ENCODE results near the gene LECT2.

The LECT2 gene

DNA sequence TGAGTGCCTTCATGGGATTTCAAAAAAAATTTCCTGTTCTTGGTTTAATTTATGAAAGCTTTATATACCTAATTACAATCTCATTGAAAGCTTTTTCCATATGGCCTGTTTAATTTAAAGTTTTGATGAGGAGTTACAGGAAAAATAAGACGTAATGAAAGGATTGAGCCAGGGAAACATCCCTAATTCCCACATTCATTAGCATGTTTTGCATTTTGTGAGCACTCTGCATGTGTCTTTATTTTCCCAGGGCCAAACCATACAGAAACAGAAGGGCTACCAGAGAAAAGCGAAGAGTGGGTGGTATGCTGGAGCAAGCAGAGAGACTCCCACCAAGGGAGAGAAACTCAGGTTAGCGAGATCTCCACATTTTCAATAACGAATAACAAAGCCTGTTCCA, 20.3 kb upstream of the LECT2 start:
- TF ChIP-seq, protein P1, sequence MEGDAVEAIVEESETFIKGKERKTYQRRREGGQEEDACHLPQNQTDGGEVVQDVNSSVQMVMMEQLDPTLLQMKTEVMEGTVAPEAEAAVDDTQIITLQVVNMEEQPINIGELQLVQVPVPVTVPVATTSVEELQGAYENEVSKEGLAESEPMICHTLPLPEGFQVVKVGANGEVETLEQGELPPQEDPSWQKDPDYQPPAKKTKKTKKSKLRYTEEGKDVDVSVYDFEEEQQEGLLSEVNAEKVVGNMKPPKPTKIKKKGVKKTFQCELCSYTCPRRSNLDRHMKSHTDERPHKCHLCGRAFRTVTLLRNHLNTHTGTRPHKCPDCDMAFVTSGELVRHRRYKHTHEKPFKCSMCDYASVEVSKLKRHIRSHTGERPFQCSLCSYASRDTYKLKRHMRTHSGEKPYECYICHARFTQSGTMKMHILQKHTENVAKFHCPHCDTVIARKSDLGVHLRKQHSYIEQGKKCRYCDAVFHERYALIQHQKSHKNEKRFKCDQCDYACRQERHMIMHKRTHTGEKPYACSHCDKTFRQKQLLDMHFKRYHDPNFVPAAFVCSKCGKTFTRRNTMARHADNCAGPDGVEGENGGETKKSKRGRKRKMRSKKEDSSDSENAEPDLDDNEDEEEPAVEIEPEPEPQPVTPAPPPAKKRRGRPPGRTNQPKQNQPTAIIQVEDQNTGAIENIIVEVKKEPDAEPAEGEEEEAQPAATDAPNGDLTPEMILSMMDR (IDR thresholded peaks at IDR 0.05; ENCODE audit: low read depth, low read length, missing control alignments) = no peak

DNA sequence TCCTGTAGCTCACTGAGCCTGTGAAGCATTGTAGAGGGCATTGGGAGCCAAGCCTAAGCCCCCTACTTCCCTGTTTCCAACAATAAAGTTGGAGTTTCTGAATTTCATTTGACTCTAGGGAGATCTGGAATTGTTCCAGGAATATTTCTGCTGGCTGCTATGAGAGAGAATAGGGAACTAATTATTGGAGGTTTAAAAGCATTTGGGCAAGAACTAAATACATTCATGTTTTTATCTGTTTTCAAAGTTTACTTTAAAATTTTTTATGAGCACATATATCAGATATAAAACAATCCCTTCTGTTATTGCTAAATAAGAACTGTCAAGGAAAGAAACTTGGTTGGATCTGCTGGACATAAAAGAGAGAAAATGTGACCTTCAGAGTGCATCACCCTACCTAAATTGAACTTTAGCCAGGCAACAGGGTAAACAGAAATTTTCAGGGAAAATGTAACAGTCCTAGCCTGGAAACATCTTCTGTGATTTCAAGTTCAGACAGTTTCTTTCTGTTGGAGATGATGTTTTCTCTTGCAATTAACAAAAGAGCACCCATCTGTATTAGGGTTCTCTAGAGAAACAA, 19.3 kb upstream of the LECT2 start:
- TF ChIP-seq, protein P1 (IDR thresholded peaks at IDR 0.05; ENCODE audit: low read depth, low read length, missing control alignments) = no peak
- no peak for DNase-seq (ENCODE audit: extremely low read depth, low read depth)
- no peak overlapping the region for H3K4me3 ChIP-seq (replicated peaks; ENCODE audit: low read depth, low read length)

More for the DNA sequence above, 20.3 kb upstream of the LECT2 start:
- H3K4me3 ChIP-seq (replicated peaks; ENCODE audit: low read depth, low read length) = no peak overlapping the region
- no peak for DNase-seq (ENCODE audit: extremely low read depth, low read depth)

DNA sequence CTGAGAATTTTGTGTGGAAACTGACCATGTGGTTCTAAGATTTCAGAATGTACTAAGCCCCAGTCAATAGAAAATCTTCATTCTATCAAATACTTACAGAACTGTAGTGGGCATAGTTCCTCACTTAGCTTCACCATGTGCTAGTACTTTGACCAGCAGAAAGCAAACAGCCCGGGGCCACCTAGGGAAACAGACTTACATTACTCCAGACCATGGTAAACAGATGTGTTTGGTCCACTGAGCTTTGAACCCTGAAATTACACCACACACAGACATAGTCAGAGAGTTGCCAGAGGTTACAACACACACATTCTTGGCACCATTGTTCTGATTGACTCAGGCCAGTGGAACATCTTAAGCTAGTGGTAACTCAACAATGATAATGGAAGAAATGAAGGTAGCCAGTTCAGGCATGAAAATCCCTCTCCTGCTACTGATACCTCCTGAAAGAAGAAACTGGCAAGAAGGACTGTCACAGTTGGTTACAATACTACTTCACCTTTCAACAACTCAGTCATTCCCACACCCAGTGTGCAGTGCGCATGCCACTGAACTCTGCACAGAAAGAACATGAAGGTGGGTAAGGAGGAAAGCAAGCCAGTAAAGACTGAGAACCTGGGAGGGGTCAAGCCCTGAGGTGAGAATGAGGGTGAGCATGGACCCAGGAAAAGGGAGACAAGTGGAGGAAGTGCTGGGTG, 18.7 kb upstream of the LECT2 start:
- TF ChIP-seq, protein P1 (IDR thresholded peaks at IDR 0.05; ENCODE audit: low read depth, low read length, missing control alignments) = no peak
- no peak for DNase-seq (ENCODE audit: extremely low read depth, low read depth)
- no peak overlapping the region for H3K4me3 ChIP-seq (replicated peaks; ENCODE audit: low read depth, low read length)

DNA sequence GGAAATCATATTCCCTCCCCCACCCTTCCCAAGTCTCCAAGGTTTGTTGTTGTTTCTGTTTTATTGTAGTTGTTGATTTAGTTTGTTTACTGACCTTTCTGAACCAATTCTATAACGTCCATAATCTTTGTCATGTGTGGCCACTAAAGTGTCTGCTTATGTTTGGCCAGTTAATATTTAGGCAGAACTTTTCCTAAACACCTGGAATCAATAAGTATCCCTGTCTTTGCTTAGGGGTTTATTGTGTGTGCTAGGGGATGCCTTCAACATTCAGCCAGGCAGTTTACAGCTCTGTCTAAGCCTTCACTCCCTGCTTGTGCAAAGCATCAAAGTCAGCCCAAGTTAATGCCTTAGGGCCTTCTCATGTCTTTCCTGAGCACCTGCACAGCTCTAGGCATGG, 16.9 kb upstream of the LECT2 start:
- no peak overlapping the region for H3K4me3 ChIP-seq (replicated peaks; ENCODE audit: low read depth, low read length)
- DNase-seq (ENCODE audit: extremely low read depth, low read depth) = no peak
- TF ChIP-seq, protein P1 (IDR thresholded peaks at IDR 0.05; ENCODE audit: low read depth, low read length, missing control alignments) = no peak

DNA sequence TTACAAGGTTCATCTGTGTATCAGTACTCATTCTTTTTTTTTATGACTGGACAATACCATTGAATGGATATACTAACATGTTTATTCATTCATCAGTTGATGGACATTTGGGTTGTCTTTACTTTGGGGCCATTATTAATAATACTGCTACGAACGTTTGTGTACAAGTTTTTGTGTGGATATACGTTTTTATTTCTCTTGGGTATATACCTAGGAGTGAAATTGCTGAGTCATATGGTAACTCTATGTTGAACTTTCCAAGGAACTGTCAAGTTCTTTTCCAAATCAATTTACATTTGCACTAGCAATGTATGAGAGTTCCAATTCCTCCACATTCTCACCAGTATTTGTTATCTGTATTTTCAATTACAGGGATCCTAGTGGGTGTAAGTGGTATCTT, 12.0 kb upstream of the LECT2 start:
- no peak for DNase-seq (ENCODE audit: extremely low read depth, low read depth)
- TF ChIP-seq, protein P1 (IDR thresholded peaks at IDR 0.05; ENCODE audit: low read depth, low read length, missing control alignments) = no peak

DNA sequence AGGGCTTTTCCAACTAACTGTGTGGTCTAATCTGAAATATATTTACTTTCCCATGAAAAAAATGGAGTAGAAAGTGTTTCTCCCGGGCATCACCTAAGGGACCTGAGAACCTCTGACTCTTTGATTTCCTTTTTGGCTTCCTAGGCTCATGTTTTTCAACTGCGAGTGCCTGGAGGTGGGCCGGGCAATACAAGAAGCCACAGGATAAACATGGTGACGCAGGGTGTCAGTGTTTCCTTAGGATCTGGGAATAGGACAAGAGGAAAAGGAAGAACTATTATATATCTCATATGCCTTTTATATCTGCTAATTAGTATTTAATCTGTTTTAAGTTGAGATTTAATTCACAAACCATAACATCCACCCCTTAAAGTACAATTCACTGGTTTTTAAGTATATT, 11.4 kb upstream of the LECT2 start:
- no peak for DNase-seq (ENCODE audit: extremely low read depth, low read depth)
- TF ChIP-seq, protein P1 (IDR thresholded peaks at IDR 0.05; ENCODE audit: low read depth, low read length, missing control alignments) = no peak
- no peak overlapping the region for H3K4me3 ChIP-seq (replicated peaks; ENCODE audit: low read depth, low read length)

More for the DNA sequence above, 12.0 kb upstream of the LECT2 start:
- H3K4me3 ChIP-seq (replicated peaks; ENCODE audit: low read depth, low read length) = no peak overlapping the region

Data from HFF-Myc (cell line).